Spleen (tissue), 11 donors: Measurements from ENCODE around the gene HJURP. TPM values are rescaled to one million over a fixed set of nuclear protein-coding genes. Genes with fewer than 3 reads are reported as not detected.

Experiments used
- DNase-seq: peaks from one replicate; pipeline ENCODE4 v3.0.0-alpha.2; 2020
- H3K27ac ChIP-seq, 8 donors: fragments of 200-600 bp; sonication (generic) in 7 of 8; 1 replicate in 4 of 8; 2 replicates in 4 of 8; pipeline versions ENCODE4 v1.5.0 to v1.8.0; 2016 to 2021; ENCODE audit warnings: inconsistent platforms in 4 of 8, mild to moderate bottlenecking in 4 of 8, moderate library complexity in 1 of 8
- H3K27me3 ChIP-seq, 7 donors: fragments of 200-600 bp; sonication (generic) in 6 of 7; replicated peaks in 1 of 7; 1 replicate in 4 of 7; 2 replicates in 3 of 7; pipeline versions ENCODE4 v1.5.0 to v1.8.0; 2016 to 2021; ENCODE audit warnings: inconsistent platforms in 3 of 7, mild to moderate bottlenecking in 1 of 7
- H3K36me3 ChIP-seq, 6 donors: fragments of 200-600 bp; sonication (generic) in 5 of 6; 1 replicate in 4 of 6; 2 replicates in 2 of 6; pipeline versions ENCODE4 v1.5.0 to v1.8.0; 2016 to 2021; ENCODE audit warnings: inconsistent platforms in 2 of 6
- H3K4me1 ChIP-seq, 6 donors: fragments of 200-600 bp; sonication (generic) in 5 of 6; 1 replicate in 3 of 6; 2 replicates in 3 of 6; pipeline versions ENCODE4 v1.5.0 to v1.8.0; 2016 to 2021; ENCODE audit warnings: inconsistent platforms in 3 of 6
- H3K4me3 ChIP-seq, 8 donors: fragments of 200-600 bp; sonication (generic) in 7 of 8; 1 replicate in 4 of 8; 2 replicates in 4 of 8; pipeline versions ENCODE4 v1.5.0 to v1.8.0; 2016 to 2021; ENCODE audit warnings: inconsistent platforms in 4 of 8, mild to moderate bottlenecking in 4 of 8, moderate library complexity in 2 of 8
- H3K9me3 ChIP-seq, 8 donors: fragments of 200-600 bp; sonication (generic) in 7 of 8; 1 replicate in 4 of 8; 2 replicates in 4 of 8; pipeline versions ENCODE4 v1.5.0 to v1.8.0; 2016 to 2021; ENCODE audit warnings: inconsistent platforms in 4 of 8
- CTCF ChIP-seq, 11 experiments: fragments of 200-600 bp in 7 of 11; fragments of 450-650 bp in 4 of 11; sonication (generic) in 4 of 11; IDR thresholded peaks in 8 of 11; conservative IDR thresholded peaks in 3 of 11; 1 replicate in 7 of 11; 2 replicates in 4 of 11; pipeline versions ENCODE4 v1.4.0 to v1.8.0; 2016 to 2021; ENCODE audit warnings: antibody characterized with exemption in 11 of 11, inconsistent platforms in 4 of 11, mild to moderate bottlenecking in 1 of 11
- POLR2A ChIP-seq, 3 donors: fragments of 450-650 bp; IDR thresholded peaks; one replicate each; pipeline ENCODE4 v1.5.1; 2017; ENCODE audit warnings: antibody characterized with exemption in 3 of 3, mild to moderate bottlenecking in 1 of 3
- POLR2AphosphoS5 ChIP-seq, 3 donors: sonication (generic); formaldehyde crosslinking; IDR thresholded peaks; one replicate each; pipeline ENCODE4 v1.5.1; 2017; ENCODE audit warnings: antibody characterized with exemption in 3 of 3
- WGBS, 5 donors: extraction: QIAGEN DNeasy Blood & Tissue Kit in 3 of 5; methylation state at CpG; one replicate each; pipeline versions ENCODE4 v1.1.5 to v1.1.7; 2013 to 2018; 5-methylcytosine and 5-hydroxymethylcytosine counted together
- intact Hi-C: fragments of 100-400 bp; cut with DNase I; formaldehyde crosslinking; loops from one replicate; pipeline ENCODE4 v1.15.0; 2023; ENCODE audit warnings: low total_unique reads
- polyA plus RNA-seq, 3 donors: library from polyadenylated mRNA; stranded (reverse); fragments of 200-250 nt; gene quantifications; one replicate each; pipeline ENCODE4 v1.2.1, GENCODE V29; 2013
- total RNA-seq, 7 donors: library from RNA; depleted of rRNA in 3 of 7; stranded (reverse); fragments of >200 nt in 3 of 7; fragmentation: NEBNext Ultra II Directional in 4 of 7; extraction: Animal tissue kit (Norgen Biotek cat#: 25700) in 4 of 7; gene quantifications; one replicate each; pipeline versions ENCODE4 v1.1.0 to v1.2.1, GENCODE V29; 2016 to 2021
- donor health status: healthy with polysubstance abuse.
- donor health status: DM: no; HTN: no; CAD: no; lungs with moderate emphysema.
- donor health status: DM: no; HTN: no; CAD: no.
- donor health status: Bipolar disorder and iron deficiency.
- donor health status: healthy.
- donor health status: DM: no; HTN: no; CAD: no.
- donor health status: DM: yes; HTN: yes; CAD: no.

Gene HJURP
- total and polyA plus RNA-seq, 10 donors: 1.4 to 7.4 (median 5.2) TPM

GRCh38 chr2:233858331-233858730, 4.0 kb upstream of the HJURP start:
- H3K36me3 ChIP-seq: no peaks in the 10 kb centered on the region
- H3K27ac ChIP-seq: no peak overlapping the region
- peaks cover 0 to 8% (median 0%) of the 10 kb centered on the region in 7 donors for H3K27me3 ChIP-seq
- no peak for DNase-seq
- no peak overlapping the region for H3K4me3 ChIP-seq
- peaks cover 8 to 25% (median 17%) of the 10 kb centered on the region in 6 donors for H3K4me1 ChIP-seq
- TF ChIP-seq POLR2A (IDR thresholded peaks at IDR 0.05) (no peak), POLR2AphosphoS5 (IDR thresholded peaks at IDR 0.05) (no peak), CTCF (IDR thresholded peaks at IDR 0.05 in 8 of 11, conservative IDR thresholded peaks at IDR 0.05 in 3 of 11) (no peak)
- H3K9me3 ChIP-seq: no peaks in the 10 kb centered on the region
- 81 to 92% (median 89%) methylated on average over 4 of the region's 4 CpGs for WGBS, 5 donors
- intact Hi-C loops: no loop called here

- Histone ChIP-seq H3K27ac (no peak overlapping the region), H3K27me3 (peaks cover 0 to 12% (median 0%) of the 10 kb centered on the region in 7 donors), H3K4me3 (no peak overlapping the region), H3K4me1 (peaks cover 8 to 32% (median 23%) of the 10 kb centered on the region in 6 donors), H3K9me3 (no peaks in the 10 kb centered on the region), H3K36me3 (no peaks in the 10 kb centered on the region)
- 26 to 41% (median 33%) methylated on average over 9 of the region's 9 CpGs for WGBS, 5 donors
- TF ChIP-seq POLR2A (IDR thresholded peaks at IDR 0.05): no peak
- TF ChIP-seq CTCF (IDR thresholded peaks at IDR 0.05 in 8 of 11, conservative IDR thresholded peaks at IDR 0.05 in 3 of 11): peak in 8 of 11 experiments; percentile 42 to 75 (median 64)
- peak; percentile 86 for DNase-seq
- intact Hi-C loops: no loop called here
Observed at GRCh38 chr2:233857511-233858141, 3.3 kb upstream of the HJURP start.

- Histone ChIP-seq H3K4me3 (no peak overlapping the region), H3K9me3 (no peaks in the 10 kb centered on the region), H3K27me3 (peaks cover 0 to 12% (median 0%) of the 10 kb centered on the region in 7 donors), H3K4me1 (peaks cover 8 to 42% (median 29%) of the 10 kb centered on the region in 6 donors), H3K36me3 (no peaks in the 10 kb centered on the region), H3K27ac (no peak overlapping the region)
- TF ChIP-seq POLR2A (IDR thresholded peaks at IDR 0.05) (no peak), CTCF (IDR thresholded peaks at IDR 0.05 in 8 of 11, conservative IDR thresholded peaks at IDR 0.05 in 3 of 11) (no peak), POLR2AphosphoS5 (IDR thresholded peaks at IDR 0.05) (no peak)
- no peak for DNase-seq
- intact Hi-C loops: no loop called here
- WGBS, 5 donors: 94 to 98% (median 96%) methylated on average over 5 of the region's 5 CpGs
Observed at GRCh38 chr2:233856184-233856583, 1.8 kb upstream of the HJURP start.

GRCh38 chr2:233855345-233855744, 1.0 kb upstream of the HJURP start:
- H3K36me3 ChIP-seq: peaks cover 0 to 6% (median 0%) of the 10 kb centered on the region in 6 donors
- intact Hi-C loops: no loop called here
- TF ChIP-seq CTCF (IDR thresholded peaks at IDR 0.05 in 8 of 11, conservative IDR thresholded peaks at IDR 0.05 in 3 of 11) (no peak), POLR2A (IDR thresholded peaks at IDR 0.05) (no peak), POLR2AphosphoS5 (IDR thresholded peaks at IDR 0.05) (no peak)
- peaks cover 8 to 42% (median 29%) of the 10 kb centered on the region in 6 donors for H3K4me1 ChIP-seq
- no peaks in the 10 kb centered on the region for H3K9me3 ChIP-seq
- H3K27ac ChIP-seq: no peak overlapping the region
- no peak for DNase-seq
- H3K27me3 ChIP-seq: peaks cover 0 to 16% (median 0%) of the 10 kb centered on the region in 7 donors
- peak overlapping the region in 1 of 8 donors; percentile 90 for H3K4me3 ChIP-seq
- WGBS, 5 donors: 86 to 91% (median 90%) methylated on average over 5 of the region's 5 CpGs
